HG02759 (cell line): ENCODE results near the gene POLR2C.

ENCODE experiments used
- ATAC-seq: cut with Tn5 transposase; IDR thresholded peaks from one replicate; pipeline ENCODE4 v1.9.1; 2021; ENCODE audit warnings: mild to moderate bottlenecking, moderate library complexity; ENCODE audit not compliant: unreplicated experiment

The POLR2C gene

DNA sequence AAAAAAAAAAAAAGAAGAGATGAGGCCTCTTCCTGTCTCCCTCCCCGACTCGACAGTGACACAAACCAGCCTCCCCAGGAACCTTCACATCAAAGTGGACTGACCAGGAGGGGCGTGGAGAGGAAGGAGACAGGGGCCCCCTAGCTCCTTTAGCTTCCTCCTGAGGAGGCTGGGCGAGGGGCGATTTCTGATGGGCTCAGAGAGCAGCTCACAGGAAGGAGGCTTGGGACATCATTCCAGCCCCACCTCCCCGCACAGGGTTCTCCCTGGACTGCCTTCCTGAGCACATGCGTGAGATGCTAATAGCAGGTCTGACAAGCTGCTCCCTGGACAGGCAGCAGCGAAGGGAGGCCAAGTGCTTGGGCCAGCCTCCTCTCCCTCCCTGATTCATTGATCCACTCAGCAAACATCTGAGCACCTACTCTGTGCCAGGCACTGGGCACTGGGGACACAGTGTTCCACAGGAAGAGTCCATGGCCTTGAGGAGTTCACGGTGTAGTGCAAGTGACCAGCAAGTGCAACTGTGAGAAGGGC, 38.2 kb downstream of the POLR2C start:
- ATAC-seq, result no peak

DNA sequence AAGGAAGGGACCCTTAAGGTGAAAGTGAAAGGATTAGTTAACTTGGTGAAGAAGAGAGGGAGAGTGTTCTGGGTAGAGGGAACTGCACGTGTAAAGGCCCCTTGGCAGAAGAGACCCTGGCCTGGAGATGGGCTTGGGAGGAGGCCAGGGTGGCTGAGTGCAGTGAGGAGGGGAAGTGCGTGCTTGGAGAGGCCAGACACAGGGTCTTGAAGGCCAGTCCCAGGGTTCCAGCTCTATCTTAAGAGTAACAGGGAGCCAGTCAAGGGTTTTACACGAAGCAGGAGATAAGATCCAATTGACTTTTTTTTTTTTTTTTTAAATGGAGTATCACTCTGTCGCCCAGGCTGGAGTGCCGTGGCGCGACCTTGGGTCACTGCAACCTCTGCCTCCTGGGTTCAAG, 39.0 kb downstream of the POLR2C start:
- ATAC-seq, result no peak

DNA sequence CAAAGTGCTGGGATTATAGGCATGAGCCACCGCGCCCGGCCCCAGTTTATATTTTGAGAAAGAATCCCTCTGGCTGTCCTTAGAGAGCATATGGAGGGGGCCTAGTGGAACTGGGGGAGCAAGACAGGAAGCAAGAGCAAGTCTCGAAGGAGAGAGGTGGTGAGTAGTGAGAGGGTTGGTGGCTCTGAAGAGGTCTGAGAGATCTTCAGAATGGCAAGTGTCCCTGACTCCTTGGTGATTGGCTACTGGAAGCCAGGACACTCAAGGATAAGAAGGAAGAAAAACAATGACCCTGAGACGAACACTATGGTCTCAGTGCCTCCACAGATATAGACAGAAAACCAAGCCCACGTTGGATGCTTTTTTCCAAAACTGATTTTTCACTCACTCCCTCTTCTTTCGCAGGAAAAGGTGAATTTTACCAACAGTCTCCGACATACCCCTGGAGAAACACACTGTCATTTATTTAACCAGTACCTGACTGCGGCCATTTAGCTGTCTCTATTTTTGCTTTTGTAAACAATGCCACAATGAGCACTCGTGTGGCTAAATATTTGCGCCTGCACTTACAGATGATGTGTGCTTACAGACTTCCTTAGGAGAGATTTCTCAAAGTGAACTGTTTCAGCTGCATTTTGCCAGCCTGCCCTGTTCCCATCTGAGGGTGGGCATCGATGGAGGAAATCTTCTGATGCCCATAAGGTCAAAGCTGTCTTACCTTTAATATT, 39.7 kb downstream of the POLR2C start:
- ATAC-seq, result no peak

DNA sequence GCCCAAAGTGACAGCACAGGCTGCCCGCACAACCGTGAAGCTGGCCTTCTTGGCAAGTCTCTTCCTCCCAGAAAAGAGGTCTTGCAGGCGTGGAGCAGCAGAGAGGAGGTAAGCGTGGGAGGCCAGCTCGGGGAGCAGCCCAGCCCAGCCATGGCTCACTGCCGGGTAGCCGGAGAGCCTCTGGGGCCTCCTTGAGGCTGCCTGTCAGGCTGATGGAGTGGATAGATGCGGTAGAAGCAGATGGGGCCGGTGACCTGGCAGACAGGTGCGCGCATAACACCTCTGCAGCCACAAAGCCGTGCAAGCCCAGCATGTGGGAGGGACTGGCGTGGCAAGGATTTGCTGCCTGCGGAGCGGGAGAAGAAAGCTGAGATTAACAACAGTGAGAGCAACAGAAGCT, 40.9 kb downstream of the POLR2C start:
- ATAC-seq, result no peak

DNA sequence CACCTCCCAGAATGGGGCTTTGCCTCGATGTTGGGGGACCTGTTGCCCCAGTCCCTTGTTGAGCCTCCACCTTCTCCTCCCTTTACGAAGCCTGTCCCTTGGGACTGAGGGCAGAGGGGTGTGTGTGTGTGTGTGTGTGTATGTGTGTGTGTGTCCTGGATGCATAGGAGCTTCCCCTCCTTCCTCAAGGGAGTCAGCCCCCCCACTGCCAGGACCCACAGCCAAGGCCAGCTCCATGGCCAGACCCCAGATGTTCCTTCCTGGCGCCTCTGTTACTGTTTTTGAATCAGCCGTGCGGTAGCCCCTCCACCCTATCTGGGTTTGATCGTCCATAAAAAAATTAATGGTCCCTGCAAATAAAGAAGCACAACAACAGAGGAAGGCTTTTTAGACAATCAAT, 41.5 kb downstream of the POLR2C start:
- ATAC-seq, result no peak

DNA sequence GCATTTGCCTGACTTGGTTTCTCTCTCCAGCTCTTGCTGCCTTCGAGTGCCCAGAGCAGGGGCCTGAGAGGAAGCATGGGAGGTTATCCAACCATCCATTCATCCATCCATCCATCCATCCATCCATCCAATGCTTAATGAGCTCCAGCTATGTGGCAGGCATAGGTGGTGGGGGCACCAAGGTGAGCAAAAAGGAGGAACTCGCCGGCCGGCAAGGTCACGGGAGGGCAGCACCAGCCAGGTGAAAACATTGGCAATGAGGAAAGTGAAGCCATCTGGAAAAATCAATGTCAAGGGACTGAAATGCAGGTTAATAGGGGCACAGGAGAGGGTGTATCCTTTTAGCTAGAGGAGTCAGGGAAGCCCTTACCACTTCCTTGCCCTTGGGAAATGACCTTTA, 42.0 kb downstream of the POLR2C start:
- ATAC-seq, result no peak

DNA sequence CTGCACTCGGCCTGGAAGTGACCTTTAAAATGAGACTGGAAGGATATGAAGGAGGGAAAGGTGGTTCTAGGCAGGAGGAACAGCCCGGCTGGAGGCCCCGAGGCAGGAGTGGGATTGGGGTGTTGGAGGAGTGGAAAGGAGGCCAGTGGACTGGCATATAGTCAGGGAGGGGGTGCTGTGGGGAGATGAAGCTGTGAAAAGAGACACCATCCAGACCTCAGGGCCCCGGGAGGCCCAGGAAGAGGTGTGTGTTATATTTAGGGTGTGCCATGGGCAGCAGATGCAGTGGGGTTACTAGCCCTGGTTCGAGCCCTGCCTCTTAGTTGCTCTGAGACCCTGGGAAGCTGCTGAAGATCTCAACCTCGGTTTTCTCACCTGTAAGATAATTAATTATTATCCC, 42.7 kb downstream of the POLR2C start:
- ATAC-seq, result no peak

DNA sequence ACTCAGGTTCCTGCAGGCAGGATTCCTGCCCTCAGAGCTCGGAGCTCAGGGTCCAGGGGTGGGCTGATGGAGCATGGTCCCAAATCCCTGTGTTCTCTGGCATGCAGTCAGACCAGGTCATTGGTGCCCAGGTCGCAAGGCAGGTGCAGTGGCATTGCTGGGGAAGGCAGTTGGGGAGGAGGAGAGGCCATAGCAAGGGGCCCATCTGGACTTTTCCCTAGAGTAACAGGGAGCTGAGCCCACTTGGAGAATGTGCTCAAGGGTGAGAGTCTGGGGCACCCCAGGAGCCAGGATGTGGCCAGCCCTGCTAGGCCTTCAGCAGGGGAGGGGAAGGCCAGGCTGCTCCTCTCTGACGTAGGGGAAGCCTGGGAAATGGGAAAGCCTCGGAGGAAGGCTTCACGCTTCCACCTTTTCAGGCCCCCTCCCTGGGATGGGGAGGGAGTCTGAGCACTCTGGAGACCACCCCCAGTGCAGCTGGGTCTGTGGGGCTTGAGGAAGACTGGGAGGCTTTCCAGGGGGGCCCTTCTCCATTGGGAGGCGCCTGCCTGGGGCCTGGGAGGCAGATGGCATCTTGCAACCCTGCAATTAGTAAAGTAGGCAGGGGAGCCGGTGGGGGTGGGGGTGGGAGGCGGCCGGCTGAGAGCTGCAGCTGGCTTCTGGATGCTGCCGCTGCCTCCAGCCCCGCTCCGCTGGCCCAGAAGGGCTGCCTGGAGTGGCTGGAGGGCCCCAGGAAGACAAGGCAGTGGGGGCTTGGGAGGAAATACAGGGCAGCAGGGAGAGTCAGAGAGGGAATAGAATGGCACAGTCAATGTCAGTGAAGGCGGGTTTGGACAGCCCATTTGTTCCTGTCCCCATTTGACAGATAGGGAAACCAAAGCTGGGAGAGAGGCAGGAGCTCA, 44.9 kb downstream of the POLR2C start:
- ATAC-seq, result no peak

DNA sequence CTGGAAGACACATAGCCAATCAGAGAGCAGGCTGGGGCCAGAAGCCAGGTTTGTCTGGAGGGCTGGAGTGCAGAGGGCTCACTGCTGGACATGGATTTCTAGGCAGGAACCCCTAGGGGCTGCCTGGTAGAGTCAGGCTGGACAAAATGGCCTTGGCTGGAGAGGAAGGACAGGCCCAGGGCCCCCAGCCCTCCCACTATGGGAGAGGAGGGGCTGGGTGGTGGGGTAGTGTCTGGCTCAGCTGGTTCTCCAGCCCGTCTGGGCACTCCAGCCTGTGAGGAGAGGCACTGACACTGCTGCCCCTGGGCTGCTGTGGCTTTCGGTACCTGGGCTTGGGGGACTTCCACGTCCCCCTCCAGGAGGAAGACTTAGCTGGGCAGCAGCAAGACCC, 45.6 kb downstream of the POLR2C start:
- no peak for ATAC-seq

DNA sequence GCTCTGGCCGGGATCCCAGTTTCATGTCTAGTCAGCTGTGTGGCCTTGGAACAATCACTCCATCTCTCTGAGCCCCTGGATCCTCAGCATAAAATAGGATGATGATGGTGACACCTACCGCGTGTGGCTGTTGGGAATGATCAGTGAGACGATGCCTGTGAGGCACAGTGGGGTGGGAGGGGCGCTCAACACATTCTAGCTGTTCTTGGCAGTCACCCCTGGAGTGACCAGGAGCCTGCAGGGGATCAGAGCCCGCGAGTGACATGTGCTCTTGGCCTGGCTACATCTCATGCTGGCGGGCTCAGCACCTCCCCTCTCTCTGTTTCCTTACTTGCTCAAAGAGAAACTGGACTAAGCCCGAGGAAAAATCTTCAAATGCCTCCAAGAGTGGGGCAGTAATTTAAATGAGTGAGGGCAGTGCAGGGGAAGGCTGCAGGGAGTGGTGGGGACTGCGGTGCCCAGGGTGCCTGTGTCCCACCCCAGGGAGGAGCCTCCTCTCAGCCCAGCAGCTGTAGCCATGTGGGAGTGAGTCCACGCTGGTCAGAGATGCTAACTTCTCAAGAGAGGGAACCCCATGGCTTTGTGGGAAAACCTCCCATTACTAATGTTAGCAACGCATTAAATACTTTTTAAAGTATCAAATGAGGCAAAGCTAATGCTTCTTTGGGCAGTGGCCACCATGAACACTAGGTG, 46.9 kb downstream of the POLR2C start:
- ATAC-seq, result no peak

DNA sequence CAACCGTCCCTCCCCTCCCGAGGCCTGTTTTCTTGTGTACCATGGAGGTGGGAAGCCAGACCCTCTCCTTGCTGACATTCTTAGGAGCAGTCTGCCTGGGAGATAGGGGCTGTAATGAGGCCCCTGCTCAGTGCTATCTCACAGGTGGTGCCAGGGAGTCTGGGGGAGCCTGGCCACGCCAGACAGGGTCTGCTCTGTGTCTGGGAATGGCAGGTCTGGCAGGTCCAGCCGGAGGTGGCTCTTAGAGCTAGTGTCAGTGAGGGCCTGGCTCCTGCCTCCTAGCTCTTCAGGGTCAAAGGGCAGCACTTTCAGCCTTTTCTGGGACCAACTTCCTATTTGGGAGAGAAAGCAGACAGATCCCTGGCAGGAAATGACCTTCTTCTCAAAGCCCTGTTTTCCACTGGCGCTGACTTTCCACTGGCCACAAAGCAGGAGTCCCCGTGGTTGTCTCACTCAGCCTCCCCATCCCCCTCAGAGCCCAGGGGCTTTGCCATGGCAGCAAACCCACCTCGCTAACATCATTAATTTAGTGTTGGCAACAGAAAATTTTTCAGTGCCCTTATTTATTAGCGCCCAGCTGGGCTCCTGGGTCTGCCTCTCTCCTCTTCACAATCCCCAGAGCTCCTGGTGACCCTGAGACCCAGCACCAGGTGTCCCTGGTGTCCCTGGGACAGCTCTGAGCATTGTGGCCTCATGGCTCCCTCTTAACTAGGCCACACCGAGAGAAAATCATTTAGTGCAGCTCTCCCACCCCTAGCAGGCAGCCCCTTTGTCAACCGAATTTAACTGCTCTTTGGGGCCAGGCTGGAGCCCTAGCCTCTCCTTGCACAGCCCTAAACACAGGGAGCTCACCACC, 47.8 kb downstream of the POLR2C start:
- ATAC-seq, result no peak

DNA sequence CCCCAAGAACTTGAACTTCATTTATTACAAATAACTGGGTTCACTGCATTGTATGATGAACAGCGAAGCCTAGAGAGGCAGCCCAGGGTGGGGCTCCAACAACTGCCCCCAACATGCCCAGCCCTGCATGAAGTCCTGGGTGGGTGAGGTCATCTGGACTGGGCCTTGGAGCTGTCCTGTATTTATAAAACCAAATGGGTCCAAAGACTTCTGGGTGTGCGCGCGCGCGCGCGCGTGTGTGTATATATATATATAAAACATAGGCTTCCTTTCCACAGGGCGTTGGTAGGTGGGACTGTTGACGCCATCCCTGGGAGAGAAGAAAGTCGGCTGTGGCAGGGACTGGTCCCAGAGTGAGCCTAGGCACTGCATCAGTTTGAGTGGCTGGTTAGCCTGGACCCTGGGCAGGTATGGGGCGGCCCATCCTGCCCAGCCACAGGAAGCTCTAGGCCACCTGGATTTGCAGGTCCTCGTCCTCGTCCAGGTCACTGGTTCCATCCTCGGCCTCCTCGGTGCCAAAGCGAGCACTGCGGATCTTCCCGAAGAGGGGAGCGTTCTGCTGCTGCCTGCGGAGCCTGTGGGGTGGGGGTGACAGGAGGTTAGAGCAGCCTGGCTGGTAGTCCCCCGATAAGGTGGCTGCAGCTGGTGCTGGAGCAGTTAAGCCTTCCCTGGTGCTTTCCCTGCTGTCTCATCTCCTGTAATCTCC, 50.0 kb downstream of the POLR2C start:
- no peak for ATAC-seq

DNA sequence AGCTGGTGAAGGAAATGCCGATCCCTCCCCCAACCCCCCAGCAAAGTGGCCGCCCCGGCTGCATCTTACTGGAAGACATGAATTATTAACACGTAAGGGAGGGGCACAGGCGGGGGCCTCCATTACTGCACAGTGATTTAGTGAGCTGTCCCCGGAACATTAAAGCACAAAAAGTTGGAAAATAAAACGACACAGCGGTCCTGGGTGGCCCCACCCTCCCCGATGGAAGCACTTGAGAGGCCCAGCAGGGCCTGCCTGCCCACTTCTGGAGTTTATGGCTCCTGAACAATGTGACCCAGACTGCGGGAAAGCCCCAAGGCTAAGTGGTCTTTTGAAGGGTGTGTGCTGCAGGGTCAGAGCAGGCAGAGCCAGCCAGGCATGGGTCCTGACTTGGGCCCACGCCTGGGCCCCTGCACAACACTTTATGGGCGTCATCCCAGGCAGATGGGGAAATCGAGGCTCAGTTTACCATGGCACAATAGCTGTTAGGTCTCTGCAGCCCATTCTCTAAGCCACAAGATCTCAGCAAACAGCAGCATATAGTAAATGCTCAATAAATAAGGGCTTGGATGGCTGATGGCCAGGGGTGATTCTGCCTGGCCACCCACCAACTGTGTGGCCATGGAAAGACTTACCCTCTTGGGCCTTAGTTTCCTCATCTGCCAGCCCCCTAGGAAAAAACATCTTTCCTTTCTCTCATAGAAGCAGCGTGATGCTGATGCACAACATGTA, 51.1 kb downstream of the POLR2C start:
- no peak for ATAC-seq

DNA sequence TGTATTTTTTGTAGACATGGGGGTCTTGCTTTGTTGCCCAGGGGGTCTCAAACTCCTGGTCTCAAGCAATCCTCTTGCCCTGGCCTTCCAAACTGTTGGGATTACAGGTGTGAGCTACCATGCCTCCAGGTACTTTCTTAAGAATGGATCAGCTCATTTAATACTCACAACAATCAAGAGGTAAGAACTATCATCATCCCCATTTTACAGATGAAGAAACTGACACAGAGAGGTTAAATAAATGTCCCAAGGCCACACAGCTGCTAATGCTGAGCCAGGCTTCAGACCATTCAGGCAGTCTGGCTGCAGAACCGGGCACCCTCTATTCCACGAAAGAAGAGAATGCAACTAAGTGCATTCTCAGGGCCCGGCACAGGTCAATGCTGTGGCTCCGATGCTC, 51.9 kb downstream of the POLR2C start:
- no peak for ATAC-seq

DNA sequence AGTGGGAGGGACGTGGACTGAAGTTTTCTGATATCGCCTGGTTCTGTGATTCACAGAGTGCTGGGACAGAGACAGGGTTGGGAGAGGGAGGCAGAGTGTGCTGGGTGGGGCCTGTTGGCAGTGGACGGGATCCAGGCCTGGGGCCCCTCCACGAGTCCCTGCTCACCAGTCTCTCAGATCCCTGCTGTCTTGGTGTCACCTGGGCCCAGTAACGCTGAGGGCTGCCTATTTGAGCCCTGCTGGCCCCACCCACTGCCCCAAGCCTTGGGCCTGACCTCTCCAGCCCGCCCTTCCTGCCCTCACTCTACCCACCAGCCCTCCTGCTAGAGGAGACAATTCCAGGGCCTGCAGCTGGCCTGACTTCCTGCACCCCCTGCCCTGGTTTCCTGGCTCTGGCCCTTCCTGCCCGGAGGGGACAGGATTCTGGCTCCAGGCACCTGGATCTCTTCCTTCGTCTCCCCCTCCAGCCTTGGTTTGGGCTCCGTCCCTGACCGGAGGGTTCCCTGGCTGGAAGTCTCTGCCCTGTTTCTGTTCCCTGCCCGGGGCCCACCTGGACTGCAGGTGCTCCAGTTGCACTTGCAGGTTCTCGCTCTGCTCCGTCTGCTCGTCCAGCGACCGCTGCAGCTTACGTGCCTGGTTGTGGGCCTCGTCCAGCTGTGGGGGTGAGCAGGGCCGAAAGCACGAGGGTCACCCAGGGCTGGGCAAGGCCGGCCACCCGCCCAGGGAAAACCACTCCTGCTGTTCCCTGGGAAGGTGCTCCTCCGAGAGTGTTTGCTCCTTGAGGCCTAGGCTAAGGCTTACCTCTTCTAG, 52.5 kb downstream of the POLR2C start:
- no peak for ATAC-seq

DNA sequence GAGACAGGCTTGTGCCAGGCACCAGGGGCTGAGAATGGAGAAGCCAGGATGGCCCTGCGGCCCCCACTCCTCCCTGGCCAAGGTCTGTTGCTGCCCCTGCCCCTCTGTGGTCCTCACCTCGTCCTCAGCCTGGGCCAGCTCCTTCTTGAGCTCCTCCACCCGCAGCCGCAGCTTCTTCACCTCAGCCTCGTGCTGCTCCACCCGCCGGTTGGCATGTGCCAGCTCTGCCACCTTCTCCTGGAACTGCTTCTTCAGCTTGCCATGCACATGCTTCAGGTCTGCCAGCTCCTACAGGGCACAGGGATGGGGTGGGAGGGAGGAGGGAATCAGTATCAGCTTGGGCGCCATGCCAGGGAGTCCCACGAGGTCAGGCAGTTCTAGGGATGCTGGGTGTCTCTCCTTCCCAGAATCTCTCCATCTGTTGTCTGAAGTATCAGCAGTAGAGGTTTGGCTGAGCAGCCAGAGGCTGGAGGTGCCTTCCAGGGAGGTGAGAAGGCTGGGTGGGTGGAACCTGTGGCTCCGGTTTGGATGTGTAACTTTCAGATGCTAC, 53.8 kb downstream of the POLR2C start:
- ATAC-seq, result no peak

DNA sequence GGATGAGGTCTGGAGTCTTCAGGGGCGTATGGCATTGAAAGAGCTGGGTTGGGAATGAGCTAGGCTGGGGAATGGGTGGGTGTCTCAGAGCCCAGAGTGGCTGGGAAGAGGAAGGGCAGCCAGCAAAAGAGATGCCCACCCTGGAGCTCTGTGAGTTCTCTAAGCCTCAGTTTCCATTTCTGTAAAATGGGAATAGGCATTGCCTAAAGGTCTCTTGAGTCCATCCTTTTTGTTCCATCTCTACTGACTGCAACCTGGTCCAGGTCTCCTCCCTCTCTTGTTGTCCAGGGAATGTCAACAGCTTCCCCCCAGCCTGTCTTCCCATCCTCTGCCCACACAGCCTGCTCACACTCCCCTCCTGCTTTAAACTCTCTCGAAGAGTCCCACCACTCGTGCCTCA, 54.3 kb downstream of the POLR2C start:
- no peak for ATAC-seq
